22Rv1 (cell line): Measurements from ENCODE around the gene PHACTR4.
"Not testable (repeated sequence)": the region's sequence is repeated elsewhere in the genome, so short reads cannot be mapped to it uniquely, and the experiment has no call there.

Experiments
- H3K27ac ChIP-seq: fragments of 450-650 bp; 2 replicates; pipeline ENCODE4 v1.5.1; 2017
- CTCF ChIP-seq: fragments of 450-650 bp; IDR thresholded peaks from 2 replicates; pipeline ENCODE4 v1.5.1; 2017; ENCODE audit warnings: mild to moderate bottlenecking
- ZFX ChIP-seq: fragments of 450-650 bp; IDR thresholded peaks from 2 replicates; pipeline ENCODE4 v1.6.1; 2017; ENCODE audit warnings: antibody characterized with exemption, borderline replicate concordance

The PHACTR4 gene

GRCh38 chr1:28338897-28339296, 30.6 kb upstream of the PHACTR4 start:
- H3K27ac ChIP-seq, result no peak overlapping the region
- TF ChIP-seq ZFX (no peak), CTCF (no peak)

GRCh38 chr1:28339551-28339950, 30.0 kb upstream of the PHACTR4 start:
- TF ChIP-seq ZFX (no peak), CTCF (no peak)
- no peak overlapping the region for H3K27ac ChIP-seq

GRCh38 chr1:28340221-28340974, 29.1 kb upstream of the PHACTR4 start:
- no peak for TF ChIP-seq ZFX
- no peak for TF ChIP-seq CTCF
- no peak overlapping the region for H3K27ac ChIP-seq

GRCh38 chr1:28341591-28341990, 27.9 kb upstream of the PHACTR4 start:
- TF ChIP-seq ZFX, result no peak
- TF ChIP-seq CTCF, result no peak
- no peak overlapping the region for H3K27ac ChIP-seq

- no peak for TF ChIP-seq CTCF
- no peak for TF ChIP-seq ZFX
- no peak overlapping the region for H3K27ac ChIP-seq
These were observed 26.1 kb upstream of the PHACTR4 start for GRCh38 chr1:28343405-28343804.

- H3K27ac ChIP-seq, result not testable (repeated sequence)
These were observed 16.2 kb upstream of the PHACTR4 start for GRCh38 chr1:28353248-28353810.

- TF ChIP-seq ZFX (no peak), CTCF (no peak)
These were observed 15.4 kb upstream of the PHACTR4 start for GRCh38 chr1:28354121-28354520.

GRCh38 chr1:28358716-28359115, 10.8 kb upstream of the PHACTR4 start:
- H3K27ac ChIP-seq, result no peak overlapping the region
- TF ChIP-seq CTCF (no peak), ZFX (no peak)

More at GRCh38 chr1:28354121-28354520, 15.4 kb upstream of the PHACTR4 start:
- no peak overlapping the region for H3K27ac ChIP-seq
